Measurements from ENCODE around the gene VEGFA.

The VEGFA gene

GRCh38 chr6:43778131-43778855 is 8.3 kb downstream of the VEGFA start:
- TF ChIP-seq GATA2 (IDR thresholded peaks at IDR 0.05; ENCODE audit: low read depth, low read length): no peak
- no peak for TF ChIP-seq GATA3 (IDR thresholded peaks at IDR 0.05; ENCODE audit: low read depth, low read length)

- TF ChIP-seq GATA2 (IDR thresholded peaks at IDR 0.05; ENCODE audit: low read depth, low read length) (no peak), GATA3 (IDR thresholded peaks at IDR 0.05; ENCODE audit: low read depth, low read length) (no peak)
Measured at GRCh38 chr6:43778976-43779851, 9.2 kb downstream of the VEGFA start.

GRCh38 chr6:43779852-43780236 is 9.8 kb downstream of the VEGFA start:
- TF ChIP-seq GATA2 (IDR thresholded peaks at IDR 0.05; ENCODE audit: low read depth, low read length) (no peak), GATA3 (IDR thresholded peaks at IDR 0.05; ENCODE audit: low read depth, low read length) (no peak)

- TF ChIP-seq GATA2 (IDR thresholded peaks at IDR 0.05; ENCODE audit: low read depth, low read length) (no peak), GATA3 (IDR thresholded peaks at IDR 0.05; ENCODE audit: low read depth, low read length) (no peak)
Measured at GRCh38 chr6:43780293-43780692, 10.3 kb downstream of the VEGFA start.

GRCh38 chr6:43780941-43781928 is 11.2 kb downstream of the VEGFA start:
- TF ChIP-seq GATA3 (IDR thresholded peaks at IDR 0.05; ENCODE audit: low read depth, low read length): no peak
- no peak for TF ChIP-seq GATA2 (IDR thresholded peaks at IDR 0.05; ENCODE audit: low read depth, low read length)

- TF ChIP-seq GATA3 (IDR thresholded peaks at IDR 0.05; ENCODE audit: low read depth, low read length): no peak
- TF ChIP-seq GATA2 (IDR thresholded peaks at IDR 0.05; ENCODE audit: low read depth, low read length): no peak
Measured at GRCh38 chr6:43781941-43782704, 12.1 kb downstream of the VEGFA start.

GRCh38 chr6:43782764-43783513 is 12.9 kb downstream of the VEGFA start:
- TF ChIP-seq GATA2 (IDR thresholded peaks at IDR 0.05; ENCODE audit: low read depth, low read length): no peak
- TF ChIP-seq GATA3 (IDR thresholded peaks at IDR 0.05; ENCODE audit: low read depth, low read length): no peak

- TF ChIP-seq GATA2 (IDR thresholded peaks at IDR 0.05; ENCODE audit: low read depth, low read length) (no peak), GATA3 (IDR thresholded peaks at IDR 0.05; ENCODE audit: low read depth, low read length) (no peak)
Measured at GRCh38 chr6:43784049-43784855, 14.2 kb downstream of the VEGFA start.

GRCh38 chr6:43785220-43785752 is 15.3 kb downstream of the VEGFA start:
- no peak for TF ChIP-seq GATA3 (IDR thresholded peaks at IDR 0.05; ENCODE audit: low read depth, low read length)
- no peak for TF ChIP-seq GATA2 (IDR thresholded peaks at IDR 0.05; ENCODE audit: low read depth, low read length)

GRCh38 chr6:43785904-43786303 is 15.9 kb downstream of the VEGFA start:
- no peak for TF ChIP-seq GATA2 (IDR thresholded peaks at IDR 0.05; ENCODE audit: low read depth, low read length)
- TF ChIP-seq GATA3 (IDR thresholded peaks at IDR 0.05; ENCODE audit: low read depth, low read length): no peak

GRCh38 chr6:43786664-43787329 is 16.8 kb downstream of the VEGFA start:
- TF ChIP-seq GATA2 (IDR thresholded peaks at IDR 0.05; ENCODE audit: low read depth, low read length) (no peak), GATA3 (IDR thresholded peaks at IDR 0.05; ENCODE audit: low read depth, low read length) (no peak)
